OCI-LY7 (cell line): ENCODE results near the gene NIPAL1. TPM values are rescaled to one million over a fixed set of nuclear protein-coding genes. Genes with fewer than 3 reads are reported as not detected.

Source experiments
- Bru-seq: library from RNA; stranded (reverse); fragments of 400-500 nt; gene quantifications from one replicate; lab custom pipeline; 2021; lab: Mats Ljungman, UMichigan
- BruChase-seq, 2 experiments: library from RNA; stranded (reverse); fragments of 400-500 nt; gene quantifications; one replicate each; lab custom pipeline; 2021; lab: Mats Ljungman, UMichigan
- BruUV-seq: library from RNA; stranded (reverse); fragments of 400-500 nt; replicated peaks from 2 replicates; lab custom pipeline; 2021; lab: Mats Ljungman, UMichigan
- CTCF ChIA-PET: fragments of 300-600 bp; sonication (Branson Sonifier 250); formaldehyde crosslinking; loops from one replicate; lab custom pipeline; 2022; ENCODE audit warnings: antibody characterized with exemption; ENCODE audit not compliant: unreplicated experiment; lab: Charles Lee
- POLR2A ChIA-PET: fragments of 300-600 bp; sonication (Branson Sonifier 250); formaldehyde crosslinking; loops from one replicate; lab custom pipeline; 2022; ENCODE audit warnings: antibody characterized with exemption; lab: Charles Lee
- DNase-seq: peaks from one replicate; pipeline ENCODE4 v3.0.0-alpha.2; 2015; ENCODE audit warnings: low spot score
- H2AFZ ChIP-seq: fragments of 200-600 bp; sonication (generic), shearing (Covaris generic); 2 replicates; pipeline ENCODE4 v1.6.1; 2014; ENCODE audit warnings: mild to moderate bottlenecking, antibody characterized with exemption, low read length, moderate library complexity
- H3K27ac ChIP-seq: fragments of 200-600 bp; sonication (generic); 2 replicates; pipeline ENCODE4 v1.5.1; 2014; ENCODE audit warnings: mixed run types, low read depth, mild to moderate bottlenecking, moderate library complexity, low read length, inconsistent platforms; ENCODE audit not compliant: poor library complexity, severe bottlenecking
- H3K36me3 ChIP-seq: fragments of 200-600 bp; sonication (generic); 2 replicates; pipeline ENCODE4 v1.6.1; 2014; ENCODE audit warnings: mild to moderate bottlenecking, antibody characterized with exemption, low read length, moderate library complexity, mixed read lengths; ENCODE audit not compliant: insufficient read depth
- H3K4me1 ChIP-seq: fragments of 200-600 bp; sonication (generic); 2 replicates; pipeline ENCODE4 v1.5.1; 2014; ENCODE audit warnings: mild to moderate bottlenecking, low read length; ENCODE audit not compliant: insufficient read depth, poor library complexity, severe bottlenecking
- H3K4me2 ChIP-seq: fragments of 200-600 bp; sonication (generic); 2 replicates; pipeline ENCODE4 v1.6.1; 2014; ENCODE audit warnings: mild to moderate bottlenecking, low read length
- H3K4me3 ChIP-seq: fragments of 200-600 bp; sonication (generic); 2 replicates; pipeline ENCODE4 v1.5.1; 2014; ENCODE audit warnings: mild to moderate bottlenecking, low read depth, low read length; ENCODE audit not compliant: poor library complexity, severe bottlenecking
- H3K79me2 ChIP-seq: fragments of 200-600 bp; sonication (generic); 2 replicates; pipeline ENCODE4 v1.6.1; 2016; ENCODE audit warnings: low read depth, mild to moderate bottlenecking, low read length, moderate library complexity, mixed read lengths; ENCODE audit not compliant: insufficient read depth
- H3K9me2 ChIP-seq: fragments of 200-600 bp; sonication (generic); 2 replicates; pipeline ENCODE4 v1.6.1; 2016; ENCODE audit warnings: mild to moderate bottlenecking, low read length, mixed read lengths; ENCODE audit not compliant: insufficient read depth
- H3K9me3 ChIP-seq: fragments of 200-600 bp; sonication (generic); 2 replicates; pipeline ENCODE4 v1.6.1; 2014; ENCODE audit warnings: mild to moderate bottlenecking, mixed run types, low read length, mixed read lengths
- H4K20me1 ChIP-seq: fragments of 200-600 bp; sonication (generic); 2 replicates; pipeline ENCODE4 v1.6.1; 2014; ENCODE audit warnings: mild to moderate bottlenecking, antibody characterized with exemption, low read length, moderate library complexity, mixed read lengths; ENCODE audit not compliant: insufficient read depth
- EZH2phosphoT487 ChIP-seq: fragments of 200-600 bp; sonication (generic); IDR thresholded peaks from 2 replicates; pipeline ENCODE4 v1.6.1; 2018; ENCODE audit warnings: low read depth, borderline replicate concordance, mild to moderate bottlenecking, mixed run types, antibody characterized with exemption, low read length, moderate library complexity, mixed read lengths
- intact Hi-C: fragments of 100-400 bp; cut with micrococcal nuclease; formaldehyde crosslinking; loops from one replicate; pipeline ENCODE4 v1.10.0; 2022; ENCODE audit not compliant: unreplicated experiment
- long read RNA-seq: library from polyadenylated mRNA; stranded (forward); transcript quantifications from one replicate; pipeline ENCODE4 v2.0.0, GENCODE V29; 2022
- total RNA-seq, 2 experiments: library from RNA; depleted of rRNA in 1 of 2; stranded (reverse); fragments of >200 nt in 1 of 2; shearing (Covaris generic) in 1 of 2; gene quantifications; 2 replicates each; pipeline ENCODE4 v1.2.3, GENCODE V29; 2014 to 2022
- TF ChIP-seq, protein P1 (sequence below): fragments of 200-600 bp; sonication (generic); conservative IDR thresholded peaks from 2 replicates; pipeline ENCODE4 v1.5.1; 2014; ENCODE audit warnings: mild to moderate bottlenecking, antibody characterized with exemption, low read length, moderate library complexity, mixed read lengths

Gene NIPAL1
- total RNA-seq (2014; rRNA removed; shearing (Covaris generic)) (0.28 and 1.1 TPM in 2 replicates), total RNA-seq (2022) (1.7 and 1.9 TPM in 2 replicates), Bru-seq, nascent RNA (percentile 34 among the genes with signal in this experiment), BruChase-seq, experiment 1, labeled RNA remaining after a 6-hour chase (percentile 23 among the genes with signal in this experiment), BruChase-seq, experiment 2, labeled RNA remaining after a 2-hour chase (percentile 31 among the genes with signal in this experiment)
- long read RNA-seq, partial matches to known transcripts, result 0 of 2 reads
- long read RNA-seq, other reads (novel, unspliced or antisense), result 2 of 2 reads

DNA sequence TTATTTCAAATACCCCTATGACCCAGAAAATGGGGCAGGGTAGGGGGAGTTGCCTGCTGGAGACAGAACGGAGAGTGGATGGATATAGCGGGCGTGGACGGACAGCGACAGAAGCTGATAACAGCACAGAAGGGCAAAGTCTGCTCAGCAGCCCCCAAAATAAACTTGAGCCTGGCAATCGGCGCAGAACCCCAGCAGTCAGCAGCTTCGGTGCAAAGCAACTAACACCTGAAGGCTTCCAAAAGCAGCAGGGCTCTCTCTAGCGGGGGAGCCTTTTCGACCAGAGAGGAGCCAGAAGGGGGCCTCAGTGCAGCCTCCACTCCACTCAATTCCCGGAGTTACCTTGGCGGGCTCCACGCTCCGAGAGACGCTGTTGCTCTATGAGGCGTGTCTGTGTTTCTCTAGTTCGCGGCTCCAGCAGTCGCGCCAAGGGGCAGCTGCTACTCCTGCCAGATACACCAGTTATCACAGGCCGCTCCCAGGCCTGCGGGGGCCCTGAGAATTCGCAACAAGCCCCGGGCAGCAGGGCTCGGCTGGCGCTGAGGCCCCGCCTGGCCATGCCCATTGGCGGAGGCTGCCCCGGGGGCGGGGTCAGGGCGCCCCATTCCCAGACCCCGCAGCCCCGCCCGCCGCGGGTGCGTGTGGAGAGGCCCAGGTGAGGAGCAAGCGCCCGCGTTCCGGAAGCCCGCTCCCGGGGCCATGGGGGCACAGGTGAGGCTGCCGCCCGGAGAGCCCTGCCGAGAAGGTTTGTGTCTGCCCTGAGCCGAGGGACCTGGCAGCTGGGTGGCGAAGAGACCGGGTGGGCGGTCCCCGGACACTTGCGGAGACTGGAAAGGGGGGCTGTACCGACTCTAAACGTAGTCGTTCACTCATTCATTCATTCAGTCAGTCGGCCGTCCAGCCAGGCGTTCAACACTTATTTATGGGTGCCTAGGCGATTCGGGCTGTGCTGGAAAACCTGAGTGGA, at the start of gene NIPAL1, which contains the start of gene CNGA1:
NIPAL1 (plus strand) TSS at position 632 of the 967 bp plus-strand sequence; CDS start at position 700, 68 bp downstream.
CNGA1 (minus strand) TSS at position 541 of the 967 bp plus-strand sequence. CDS start 63,992 bp downstream, outside the sequence.
- Histone ChIP-seq H3K4me3 (peak within 1 kb of the TSS; percentile 73), H3K9me3 (no peaks in the 10 kb centered on the region), H3K27ac (no peak within 1 kb of the TSS), H3K79me2 (no peaks in the 10 kb centered on the region), H3K4me1 (peaks cover 9% of the 10 kb centered on the region), H3K4me2 (peak within 1 kb of the TSS; percentile 84), H2AFZ (peak within 1 kb of the TSS; percentile 89), H4K20me1 (no peaks in the 10 kb centered on the region), H3K36me3 (no peaks in the 10 kb centered on the region), H3K9me2 (no peaks in the 10 kb centered on the region)
- CTCF ChIA-PET, result no interaction called here
- TF ChIP-seq, protein P1, sequence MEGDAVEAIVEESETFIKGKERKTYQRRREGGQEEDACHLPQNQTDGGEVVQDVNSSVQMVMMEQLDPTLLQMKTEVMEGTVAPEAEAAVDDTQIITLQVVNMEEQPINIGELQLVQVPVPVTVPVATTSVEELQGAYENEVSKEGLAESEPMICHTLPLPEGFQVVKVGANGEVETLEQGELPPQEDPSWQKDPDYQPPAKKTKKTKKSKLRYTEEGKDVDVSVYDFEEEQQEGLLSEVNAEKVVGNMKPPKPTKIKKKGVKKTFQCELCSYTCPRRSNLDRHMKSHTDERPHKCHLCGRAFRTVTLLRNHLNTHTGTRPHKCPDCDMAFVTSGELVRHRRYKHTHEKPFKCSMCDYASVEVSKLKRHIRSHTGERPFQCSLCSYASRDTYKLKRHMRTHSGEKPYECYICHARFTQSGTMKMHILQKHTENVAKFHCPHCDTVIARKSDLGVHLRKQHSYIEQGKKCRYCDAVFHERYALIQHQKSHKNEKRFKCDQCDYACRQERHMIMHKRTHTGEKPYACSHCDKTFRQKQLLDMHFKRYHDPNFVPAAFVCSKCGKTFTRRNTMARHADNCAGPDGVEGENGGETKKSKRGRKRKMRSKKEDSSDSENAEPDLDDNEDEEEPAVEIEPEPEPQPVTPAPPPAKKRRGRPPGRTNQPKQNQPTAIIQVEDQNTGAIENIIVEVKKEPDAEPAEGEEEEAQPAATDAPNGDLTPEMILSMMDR, result peak; percentile 81
- no peak for TF ChIP-seq EZH2phosphoT487
- no TSS peak for BruUV-seq
- peak; percentile 77 for DNase-seq
- POLR2A ChIA-PET, result interaction anchor here (0.7 to 0.9 kb wide), 2 partner anchors 10 to 13 kb away, joined by 3 to 4 read pairs; no protein-coding TSS in a partner anchor
- intact Hi-C loops, result loop anchor here (1.0 to 5.0 kb wide), 4 partner anchors 30 to 256 kb away; no protein-coding TSS in a partner anchor

DNA sequence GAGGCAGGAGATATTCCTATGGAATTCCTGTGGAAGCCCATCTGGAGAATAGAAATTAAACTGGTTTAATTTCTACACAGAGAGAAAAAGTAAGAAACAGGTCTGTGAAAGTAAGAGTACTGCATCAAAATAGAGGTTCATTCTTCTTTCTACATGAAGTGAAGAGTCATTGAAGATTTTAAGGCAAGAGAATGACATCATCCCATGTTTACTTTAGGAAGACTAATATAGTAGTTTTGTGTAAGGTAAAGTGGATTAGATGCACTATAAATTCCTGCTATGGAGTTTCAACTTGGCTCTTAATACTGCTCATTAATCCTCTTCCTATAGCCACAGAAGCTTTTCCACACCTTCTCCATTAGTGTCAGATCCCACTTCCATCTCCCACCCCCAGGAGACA, 47.7 kb upstream of the NIPAL1 start:
- no peak overlapping the region for H3K4me2 ChIP-seq
- CTCF ChIA-PET, result no interaction called here
- BruUV-seq, result no TSS peak
- no peaks in the 10 kb centered on the region for H3K36me3 ChIP-seq
- TF ChIP-seq, protein P1, result no peak
- TF ChIP-seq EZH2phosphoT487, result no peak
- H2AFZ ChIP-seq, result no peak overlapping the region
- POLR2A ChIA-PET, result no interaction called here
- H3K79me2 ChIP-seq, result no peaks in the 10 kb centered on the region
- no peaks in the 10 kb centered on the region for H3K4me1 ChIP-seq
- intact Hi-C loops, result no loop called here
- no peak for DNase-seq
- H3K9me2 ChIP-seq, result no peaks in the 10 kb centered on the region
- H4K20me1 ChIP-seq, result no peaks in the 10 kb centered on the region
- H3K9me3 ChIP-seq, result no peaks in the 10 kb centered on the region
- no peak overlapping the region for H3K4me3 ChIP-seq
- H3K27ac ChIP-seq, result no peak overlapping the region
